ENCODE data around the gene DPM1. TPM values are rescaled to one million over a fixed set of nuclear protein-coding genes. Genes with fewer than 3 reads are reported as not detected.

Gene DPM1
- total RNA-seq, 4 donors from 2014 or later = 3.2 to 42.9 (median 38.4) TPM

DNA sequence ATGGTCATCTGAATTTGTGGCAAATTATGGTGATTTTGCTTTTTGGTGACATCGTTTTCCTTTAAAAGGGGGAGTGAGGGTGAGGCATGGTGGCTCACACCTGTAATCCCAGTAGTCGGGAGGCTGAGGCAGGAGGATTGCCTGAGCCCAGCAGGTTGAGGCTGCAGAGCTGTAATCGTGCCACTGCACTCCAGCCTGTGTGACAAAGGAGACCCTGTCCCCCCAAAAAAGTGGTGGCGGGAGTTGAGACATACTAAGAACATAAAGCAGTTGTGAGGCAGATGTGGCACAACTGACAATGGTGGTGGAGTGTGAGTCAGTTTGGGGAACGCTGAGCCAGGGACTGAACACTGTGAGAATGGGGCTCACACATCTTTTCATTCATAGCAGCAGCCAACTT, 72.6 kb downstream of the DPM1 start:
- Histone ChIP-seq H3K4me3 (no peak overlapping the region), H3K27ac (no peak overlapping the region), H3K9me3 (no peaks in the 10 kb centered on the region), H3K27me3 (no peaks in the 10 kb centered on the region), H3K36me3 (peaks cover 0 to 9% (median 4%) of the 10 kb centered on the region in 4 donors), H3K4me1 (no peaks in the 10 kb centered on the region)
- WGBS, 2 donors (ENCODE audit: low coverage in 1 of 2) = 87 to 100% methylated on average over 1 to 5 of the region's 5 CpGs
- TF ChIP-seq POLR2AphosphoS5 (IDR thresholded peaks at IDR 0.05) = peak in 1 of 3 donors; percentile 2
- TF ChIP-seq, protein P1, sequence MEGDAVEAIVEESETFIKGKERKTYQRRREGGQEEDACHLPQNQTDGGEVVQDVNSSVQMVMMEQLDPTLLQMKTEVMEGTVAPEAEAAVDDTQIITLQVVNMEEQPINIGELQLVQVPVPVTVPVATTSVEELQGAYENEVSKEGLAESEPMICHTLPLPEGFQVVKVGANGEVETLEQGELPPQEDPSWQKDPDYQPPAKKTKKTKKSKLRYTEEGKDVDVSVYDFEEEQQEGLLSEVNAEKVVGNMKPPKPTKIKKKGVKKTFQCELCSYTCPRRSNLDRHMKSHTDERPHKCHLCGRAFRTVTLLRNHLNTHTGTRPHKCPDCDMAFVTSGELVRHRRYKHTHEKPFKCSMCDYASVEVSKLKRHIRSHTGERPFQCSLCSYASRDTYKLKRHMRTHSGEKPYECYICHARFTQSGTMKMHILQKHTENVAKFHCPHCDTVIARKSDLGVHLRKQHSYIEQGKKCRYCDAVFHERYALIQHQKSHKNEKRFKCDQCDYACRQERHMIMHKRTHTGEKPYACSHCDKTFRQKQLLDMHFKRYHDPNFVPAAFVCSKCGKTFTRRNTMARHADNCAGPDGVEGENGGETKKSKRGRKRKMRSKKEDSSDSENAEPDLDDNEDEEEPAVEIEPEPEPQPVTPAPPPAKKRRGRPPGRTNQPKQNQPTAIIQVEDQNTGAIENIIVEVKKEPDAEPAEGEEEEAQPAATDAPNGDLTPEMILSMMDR (IDR thresholded peaks at IDR 0.05) = no peak
- in situ Hi-C loops (cut with MboI; ENCODE audit: low pct_ligation_motif_present in 1 of 4, low pct_unique_long_range_greater_than_20kb in 1 of 4, low sequenced_read_pairs in 3 of 4) (no loop called here), intact Hi-C loops (cut with DNase I; ENCODE audit: low total_unique reads) (no loop called here)
- no peak for DNase-seq

- H3K4me1 ChIP-seq = no peaks in the 10 kb centered on the region
- no peaks in the 10 kb centered on the region for H3K27me3 ChIP-seq
- intact Hi-C loops (cut with DNase I; ENCODE audit: low total_unique reads) = no loop called here
- TF ChIP-seq POLR2AphosphoS5 (IDR thresholded peaks at IDR 0.05) (no peak), POLR2A (IDR thresholded peaks at IDR 0.05) (no peak), EP300 (IDR thresholded peaks at IDR 0.05; ENCODE audit: low read depth) (no peak)
- TF ChIP-seq, protein P1 (IDR thresholded peaks at IDR 0.05) = no peak
- no peak for DNase-seq
- no peaks in the 10 kb centered on the region for H3K9me3 ChIP-seq
- in situ Hi-C loops (cut with MboI; ENCODE audit: low pct_ligation_motif_present in 1 of 4, low pct_unique_long_range_greater_than_20kb in 1 of 4, low sequenced_read_pairs in 3 of 4) = no loop called here
- H3K4me3 ChIP-seq = no peak overlapping the region
- 77 to 91% methylated on average over 4 to 7 of the region's 7 CpGs for WGBS, 2 donors (ENCODE audit: low coverage in 1 of 2)
- H3K27ac ChIP-seq = no peak overlapping the region
- H3K36me3 ChIP-seq = peaks cover 0 to 9% (median 3%) of the 10 kb centered on the region in 4 donors
Observed at GRCh38 chr20:50885068-50885467, 73.3 kb downstream of the DPM1 start.

Other genes starting within 250 kb of the DPM1 start
- gene PARD6B, start 227.0 kb downstream of the DPM1 start, total RNA-seq = 10 to 100 TPM in 3 of 4 donors, 1 to 10 TPM in 1; 1.2 to 34.8 (median 17.2) TPM
- 10 to 100 TPM in 1 of 4 donors, 1 to 10 TPM in 2, not detected in 1; 3.3 to 16.5 (median 4.0) TPM for gene BCAS4, start 163.5 kb downstream of the DPM1 start, total RNA-seq
- 10 to 100 TPM; 34.8 to 65.7 (median 42.5) TPM for gene ADNP, start 27.1 kb downstream of the DPM1 start, total RNA-seq
- gene MOCS3, start 286 bp upstream of the DPM1 start, total RNA-seq = 10 to 100 TPM in 1 of 4 donors, 1 to 10 TPM in 3; 3.7 to 10.7 (median 4.0) TPM
- gene KCNG1, start 64.6 kb upstream of the DPM1 start, total RNA-seq = 10 to 100 TPM in 2 of 4 donors, 1 to 10 TPM in 2; 3.8 to 36.3 (median 8.9) TPM